WERI-Rb-1 (cell line): ENCODE measurements around the gene COPS3.
A peak's percentile ranks its signal among the peaks of the same experiment; 100 is the strongest.
"Not testable (repeated sequence)": the region's sequence is repeated elsewhere in the genome, so short reads cannot be mapped to it uniquely, and the experiment has no call there.

Source experiments
- DNase-seq: peaks from one replicate; pipeline ENCODE4 v3.0.0-alpha.2; 2020
- H3K27ac ChIP-seq: fragments of 250-450 bp; sonication (Bioruptor Pico); 2 replicates; pipeline ENCODE4 v1.5.1; 2020; ENCODE audit warnings: mild to moderate bottlenecking, moderate library complexity
- H3K27me3 ChIP-seq: fragments of 250-450 bp; sonication (Bioruptor Pico); 2 replicates; pipeline ENCODE4 v1.5.1; 2021; ENCODE audit warnings: mild to moderate bottlenecking, low read depth, moderate library complexity; ENCODE audit not compliant: insufficient read depth, severe bottlenecking
- H3K36me3 ChIP-seq: fragments of 250-450 bp; sonication (Bioruptor Pico); 2 replicates; pipeline ENCODE4 v1.5.1; 2020; ENCODE audit warnings: mild to moderate bottlenecking, moderate library complexity
- H3K4me3 ChIP-seq: 2 replicates; pipeline ENCODE4 v1.5.1; 2011; ENCODE audit warnings: low read depth, mild to moderate bottlenecking, control low read depth, low read length
- H3K9me3 ChIP-seq: fragments of 250-450 bp; sonication (Bioruptor Pico); 2 replicates; pipeline ENCODE4 v1.5.1; 2021; ENCODE audit warnings: mild to moderate bottlenecking, moderate library complexity; ENCODE audit not compliant: severe bottlenecking
- TF ChIP-seq, protein P1 (sequence below): IDR thresholded peaks from 2 replicates; pipeline ENCODE4 v1.5.1; 2011; ENCODE audit warnings: low read depth, mild to moderate bottlenecking, control low read depth, inconsistent platforms, low read length

COPS3 gene

DNA sequence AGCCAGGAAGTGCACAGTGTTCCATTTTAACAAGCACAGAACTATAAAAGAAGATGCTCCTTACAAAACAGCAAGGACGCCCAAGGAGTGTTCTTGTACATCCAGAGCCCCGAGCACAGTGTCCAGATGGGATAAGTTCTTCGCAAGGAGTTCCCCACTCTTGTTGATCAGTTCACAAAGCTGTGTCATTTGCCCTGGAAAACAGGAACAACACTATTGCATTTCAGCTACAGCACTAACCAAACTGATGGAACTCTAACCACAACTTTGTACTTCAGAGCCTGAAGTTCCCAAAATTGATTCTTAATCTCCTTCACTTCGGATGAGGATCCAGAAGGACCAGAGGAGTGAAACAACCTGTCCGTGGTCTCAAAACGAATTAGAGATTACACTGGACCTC is 5.1 kb downstream of the COPS3 start:
- TF ChIP-seq, protein P1, sequence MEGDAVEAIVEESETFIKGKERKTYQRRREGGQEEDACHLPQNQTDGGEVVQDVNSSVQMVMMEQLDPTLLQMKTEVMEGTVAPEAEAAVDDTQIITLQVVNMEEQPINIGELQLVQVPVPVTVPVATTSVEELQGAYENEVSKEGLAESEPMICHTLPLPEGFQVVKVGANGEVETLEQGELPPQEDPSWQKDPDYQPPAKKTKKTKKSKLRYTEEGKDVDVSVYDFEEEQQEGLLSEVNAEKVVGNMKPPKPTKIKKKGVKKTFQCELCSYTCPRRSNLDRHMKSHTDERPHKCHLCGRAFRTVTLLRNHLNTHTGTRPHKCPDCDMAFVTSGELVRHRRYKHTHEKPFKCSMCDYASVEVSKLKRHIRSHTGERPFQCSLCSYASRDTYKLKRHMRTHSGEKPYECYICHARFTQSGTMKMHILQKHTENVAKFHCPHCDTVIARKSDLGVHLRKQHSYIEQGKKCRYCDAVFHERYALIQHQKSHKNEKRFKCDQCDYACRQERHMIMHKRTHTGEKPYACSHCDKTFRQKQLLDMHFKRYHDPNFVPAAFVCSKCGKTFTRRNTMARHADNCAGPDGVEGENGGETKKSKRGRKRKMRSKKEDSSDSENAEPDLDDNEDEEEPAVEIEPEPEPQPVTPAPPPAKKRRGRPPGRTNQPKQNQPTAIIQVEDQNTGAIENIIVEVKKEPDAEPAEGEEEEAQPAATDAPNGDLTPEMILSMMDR = no peak
- H3K36me3 ChIP-seq = peaks cover 86% of the 10 kb centered on the region

GRCh38 chr17:17269926-17270773 is 10.9 kb downstream of the COPS3 start:
- no peak overlapping the region for H3K27ac ChIP-seq
- no peak overlapping the region for H3K4me3 ChIP-seq
- peaks cover 95% of the 10 kb centered on the region for H3K36me3 ChIP-seq
- H3K9me3 ChIP-seq = no peaks in the 10 kb centered on the region
- DNase-seq = peak; percentile 42
- no peaks in the 10 kb centered on the region for H3K27me3 ChIP-seq
- TF ChIP-seq, protein P1 = peak; percentile 54

More for the DNA sequence above, 5.1 kb downstream of the COPS3 start:
- no peak for DNase-seq
- Histone ChIP-seq H3K27me3 (no peaks in the 10 kb centered on the region), H3K4me3 (no peak overlapping the region), H3K9me3 (no peaks in the 10 kb centered on the region), H3K27ac (no peak overlapping the region)

- DNase-seq = no peak
- Histone ChIP-seq H3K36me3 (peaks cover 94% of the 10 kb centered on the region), H3K4me3 (no peak overlapping the region), H3K27me3 (no peaks in the 10 kb centered on the region), H3K27ac (no peak overlapping the region), H3K9me3 (no peaks in the 10 kb centered on the region)
- TF ChIP-seq, protein P1 = no peak
Measured at GRCh38 chr17:17264430-17264829, 16.6 kb downstream of the COPS3 start.

DNA sequence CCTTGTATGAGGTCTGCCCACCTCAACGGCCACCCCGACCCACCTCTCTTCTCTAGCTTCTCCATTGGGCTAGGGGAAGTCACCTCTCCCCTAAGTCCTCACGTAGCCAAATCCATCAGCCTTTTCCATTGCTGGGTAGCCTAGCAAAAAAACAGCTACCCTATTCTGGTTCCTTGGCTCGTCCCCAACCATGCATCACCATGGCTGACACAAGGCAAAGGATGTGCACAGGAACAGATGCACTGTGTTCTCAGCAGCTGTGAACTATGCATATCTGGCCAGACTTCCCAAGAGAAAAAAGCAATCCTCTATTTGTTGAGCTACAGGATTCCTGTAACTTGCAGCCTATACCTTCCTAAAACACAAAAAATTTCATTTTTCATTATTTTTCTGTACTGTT is 22.0 kb downstream of the COPS3 start:
- no peak for DNase-seq
- TF ChIP-seq, protein P1 = no peak
- H3K27me3 ChIP-seq = no peaks in the 10 kb centered on the region
- no peaks in the 10 kb centered on the region for H3K9me3 ChIP-seq
- no peak overlapping the region for H3K27ac ChIP-seq
- H3K4me3 ChIP-seq = no peak overlapping the region
- H3K36me3 ChIP-seq = peaks cover 91% of the 10 kb centered on the region

GRCh38 chr17:17258011-17258410 is 23.0 kb downstream of the COPS3 start:
- TF ChIP-seq, protein P1 = no peak
- no peak overlapping the region for H3K4me3 ChIP-seq
- no peak overlapping the region for H3K27ac ChIP-seq
- H3K9me3 ChIP-seq = no peaks in the 10 kb centered on the region
- H3K27me3 ChIP-seq = no peaks in the 10 kb centered on the region
- peaks cover 95% of the 10 kb centered on the region for H3K36me3 ChIP-seq
- no peak for DNase-seq

DNA sequence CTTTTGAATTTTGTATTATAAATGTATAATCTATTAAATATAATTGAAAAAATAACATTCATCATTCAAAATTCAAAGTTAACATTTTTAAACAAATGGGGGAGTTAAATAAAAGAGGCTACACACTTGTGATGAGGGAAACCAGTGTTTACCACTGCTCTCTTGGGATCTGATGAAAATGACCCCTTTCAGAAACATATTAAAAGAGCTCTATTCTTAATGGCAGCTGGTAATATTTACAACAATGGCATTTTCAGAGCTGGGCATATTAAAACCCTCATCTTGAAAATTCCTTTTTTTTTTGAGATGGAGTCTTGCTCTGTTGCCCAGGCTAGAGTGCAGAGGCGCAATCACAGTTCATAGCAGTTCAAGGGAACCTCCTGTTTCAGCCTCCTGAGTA is 24.7 kb downstream of the COPS3 start:
- no peak for DNase-seq

GRCh38 chr17:17255689-17256088 is 25.4 kb downstream of the COPS3 start:
- DNase-seq, H3K4me3 ChIP-seq, H3K9me3 ChIP-seq, H3K27ac ChIP-seq, H3K27me3 ChIP-seq: not testable (repeated sequence)
- H3K36me3 ChIP-seq = peaks cover 95% of the 10 kb centered on the region

More for the DNA sequence above, 24.7 kb downstream of the COPS3 start:
- H3K9me3 ChIP-seq = no peaks in the 10 kb centered on the region
- H3K36me3 ChIP-seq = peaks cover 95% of the 10 kb centered on the region
- no peaks in the 10 kb centered on the region for H3K27me3 ChIP-seq
- TF ChIP-seq, protein P1 = no peak
- H3K4me3 ChIP-seq = no peak overlapping the region
- H3K27ac ChIP-seq = no peak overlapping the region
